ENCODE data around the gene MYO19.

The MYO19 gene

GRCh38 chr17:36534840-36535668 is at the start of gene MYO19, which contains the start of gene PIGW:
MYO19 (minus strand) TSS chr17:36534868; CDS start chr17:36532538, 2,330 bp downstream.
PIGW (plus strand) TSS chr17:36534987; CDS start chr17:36537102, 2,115 bp downstream.
- peak; percentile 87 for DNase-seq

- no peak for DNase-seq
Measured at GRCh38 chr17:36583787-36584186, 49.1 kb upstream of the MYO19 start.

- DNase-seq, result no peak
Measured at GRCh38 chr17:36578671-36579070, 44.0 kb upstream of the MYO19 start.

- no peak for DNase-seq
Measured at GRCh38 chr17:36576793-36577192, 42.1 kb upstream of the MYO19 start.

- DNase-seq, result no peak
Measured at GRCh38 chr17:36575028-36575427, 40.4 kb upstream of the MYO19 start.

GRCh38 chr17:36566081-36566480 is 31.4 kb upstream of the MYO19 start:
- DNase-seq, result no peak

GRCh38 chr17:36553459-36553858 is 18.8 kb upstream of the MYO19 start:
- no peak for DNase-seq

- peak; percentile 46 for DNase-seq
Measured at GRCh38 chr17:36550491-36551417, 16.1 kb upstream of the MYO19 start.

- no peak for DNase-seq
Measured at GRCh38 chr17:36547776-36548175, 13.1 kb upstream of the MYO19 start.

- no peak for DNase-seq
Measured at GRCh38 chr17:36546418-36547093, 11.9 kb upstream of the MYO19 start.

- DNase-seq, result peak; percentile 97
Measured at GRCh38 chr17:36545465-36546417, 11.1 kb upstream of the MYO19 start.

- no peak for DNase-seq
Measured at GRCh38 chr17:36545077-36545464, 10.4 kb upstream of the MYO19 start.

- peak; percentile 92 for DNase-seq
Measured at GRCh38 chr17:36544307-36545076, 9.8 kb upstream of the MYO19 start, which contains the start of gene GGNBP2. GGNBP2 (plus strand) TSS chr17:36544919; CDS start chr17:36545725, 806 bp downstream.

- DNase-seq, result peak; percentile 28
Measured at GRCh38 chr17:36544044-36544306, 9.3 kb upstream of the MYO19 start.

- no peak for DNase-seq
Measured at GRCh38 chr17:36542755-36543154, 8.1 kb upstream of the MYO19 start.

- no peak for DNase-seq
Measured at GRCh38 chr17:36540696-36541095, 6.0 kb upstream of the MYO19 start.

GRCh38 chr17:36535669-36536081 is 1.0 kb upstream of the MYO19 start:
- DNase-seq, result no peak

GRCh38 chr17:36533935-36534839 is 481 bp downstream of the MYO19 start:
- DNase-seq, result peak; percentile 57

GRCh38 chr17:36532435-36532975 is 2.2 kb downstream of the MYO19 start:
- DNase-seq, result no peak

GRCh38 chr17:36529121-36529520 is 5.5 kb downstream of the MYO19 start:
- DNase-seq, result no peak

All from CD4-positive, alpha-beta T cell treated with Interleukin-21 for 1 hour (primary cell).